Measurements from ENCODE around the gene MMP1. TPM values are rescaled to one million over a fixed set of nuclear protein-coding genes. Genes with fewer than 3 reads are reported as not detected.
A peak's percentile ranks its signal among the peaks of the same experiment; 100 is the strongest.

MMP1 gene
- total and polyA plus RNA-seq, 2 of the 4 experiments (the other 2 are of a cell fraction) = 166 to 245 TPM

- Histone ChIP-seq H2BK15ac (ENCODE audit: low read depth, low read length) (no peak overlapping the region), H3K4ac (ENCODE audit: low read depth, low read length) (peak overlapping the region; percentile 3; the same call in 1 of the 2 replicates), H3K27me3 (ENCODE audit: control insufficient read depth, insufficient read depth, low read length) (peaks cover under 1% of the 10 kb centered on the region), H3K14ac (replicated peaks; ENCODE audit: low read depth, low read length) (no peak overlapping the region), H2AK9ac (replicated peaks; ENCODE audit: low read depth, low read length, poor library complexity) (no peak overlapping the region), H3K9me1 (ENCODE audit: insufficient read depth, low read length) (no peaks in the 10 kb centered on the region), H2BK20ac (ENCODE audit: low read depth, low read length) (no peak overlapping the region), H3K4me3 (ENCODE audit: insufficient read depth, low read depth, low read length) (no peak overlapping the region), H3K4me1 (ENCODE audit: control insufficient read depth, insufficient read depth, low read length) (peaks cover 3% of the 10 kb centered on the region; the same call in 1 of the 2 replicates), H3K36me3 (ENCODE audit: control insufficient read depth, insufficient read depth, low read length) (no peaks in the 10 kb centered on the region), H3K18ac (ENCODE audit: low read depth, low read length) (no peak overlapping the region), H3K79me1 (ENCODE audit: low read depth in 1 of 2, low read length in 2 of 2) (no peaks in the 10 kb centered on the region), H4K20me1 (ENCODE audit: insufficient read depth, low read length) (no peaks in the 10 kb centered on the region), H2AFZ (replicated peaks; ENCODE audit: low read length, poor library complexity) (no peak overlapping the region), H2AK5ac (ENCODE audit: low read depth, low read length) (peak overlapping the region; percentile 35; the same call in 1 of the 2 replicates), H3K23ac (ENCODE audit: low read depth, low read length) (no peak overlapping the region), H3K9me3 (ENCODE audit: control insufficient read depth, insufficient read depth, low read length) (no peaks in the 10 kb centered on the region), H4K91ac (ENCODE audit: insufficient read depth, low read depth, low read length) (no peak overlapping the region), H4K8ac (ENCODE audit: low read depth in 2 of 2, low read length in 2 of 2) (no peak overlapping the region), H3K27ac (ENCODE audit: insufficient read depth, low read length) (no peak overlapping the region; the same call in 1 of the 2 replicates), H3K9ac (ENCODE audit: low read depth, low read length) (no peak overlapping the region), H3K4me2 (ENCODE audit: low read depth, low read length) (peak overlapping the region; percentile 39; the same call in 1 of the 2 replicates), H2BK120ac (ENCODE audit: low read depth, low read length) (peak overlapping the region; percentile 63; the same call in 1 of the 2 replicates), H2BK5ac (ENCODE audit: low read depth, low read length, poor library complexity, severe bottlenecking) (peak overlapping the region; percentile 67), H3K56ac (ENCODE audit: extremely low read depth, insufficient read depth, low read length) (no peak overlapping the region), H4K5ac (ENCODE audit: low read depth, low read length) (no peak overlapping the region)
- BruUV-seq (replicated peaks) = no TSS peak
- DNase-seq = peak; percentile 98
- peak; percentile 82 for ATAC-seq (ENCODE audit: low read depth)
- ChIA-PET CTCF (interaction anchor here (0.7 kb wide), 1 partner anchor 480 kb away, joined by 4 read pairs; no protein-coding TSS in a partner anchor), POLR2A (ENCODE audit: unreplicated experiment) (no interaction called here)
- TF ChIP-seq CEBPB (IDR thresholded peaks at IDR 0.05; ENCODE audit: low read depth, low read length) (peak; percentile 100), ELK1 (IDR thresholded peaks at IDR 0.05; ENCODE audit: borderline replicate concordance, low read depth, low read length) (no peak), BHLHE40 (IDR thresholded peaks at IDR 0.05; ENCODE audit: low read depth, low read length) (peak; percentile 28; the same call in 1 of the 2 replicates), MAZ (IDR thresholded peaks at IDR 0.05; ENCODE audit: borderline replicate concordance, low read depth, low read length) (no peak), NFE2L2 (IDR thresholded peaks at IDR 0.05; ENCODE audit: low read depth, low read length) (peak; percentile 21; the same call in 1 of the 2 replicates), RCOR1 (IDR thresholded peaks at IDR 0.05; ENCODE audit: insufficient replicate concordance, low read length) (peak; percentile 86), MAFK (IDR thresholded peaks at IDR 0.05; ENCODE audit: low read depth, low read length) (peak; percentile 79), FOS (IDR thresholded peaks at IDR 0.05; ENCODE audit: low read depth, low read length) (peak; percentile 87)
- in situ Hi-C loops (cut with MboI; ENCODE audit: low sequenced_read_pairs) (no loop called here), dilution Hi-C loops (cut with HindIII; ENCODE audit: low sequenced_read_pairs, unreplicated experiment) (no loop called here), intact Hi-C loops (cut with micrococcal nuclease) (no loop called here)
- no CpG with 5 or more reads among the region's 4 CpGs for WGBS, 2 experiments (ENCODE audit: extremely low coverage in 2 of 2, insufficient read length in 1 of 2)
Observed at GRCh38 chr11:102760344-102761035, 37.5 kb downstream of the MMP1 start.

Data from IMR-90 (cell line).